NCI-H1694 treated with DMSO at 0.1 percent for 48 hours (cell line): ENCODE measurements around the gene PRKACB.

Source experiments
- DNase-seq: peaks from one replicate; lab custom pipeline; 2025; lab: John Stamatoyannopoulos, UW

Gene PRKACB

GRCh38 chr1:84156210-84156621 is 12.1 kb downstream of the PRKACB start:
- no peak for DNase-seq

- DNase-seq, result no peak
Measured at GRCh38 chr1:84159533-84160240, 15.6 kb downstream of the PRKACB start.

GRCh38 chr1:84162295-84162694 is 18.2 kb downstream of the PRKACB start:
- DNase-seq, result no peak

GRCh38 chr1:84163123-84163931 is 19.3 kb downstream of the PRKACB start:
- no peak for DNase-seq

GRCh38 chr1:84164161-84164560 is 20.1 kb downstream of the PRKACB start:
- peak; percentile 63 for DNase-seq

- peak; percentile 70 for DNase-seq
Measured at GRCh38 chr1:84164567-84165021, 20.5 kb downstream of the PRKACB start.

- no peak for DNase-seq
Measured at GRCh38 chr1:84165601-84166000, 21.5 kb downstream of the PRKACB start.

- no peak for DNase-seq
Measured at GRCh38 chr1:84166797-84167196, 22.7 kb downstream of the PRKACB start.

- no peak for DNase-seq
Measured at GRCh38 chr1:84168783-84169182, 24.7 kb downstream of the PRKACB start.

- no peak for DNase-seq
Measured at GRCh38 chr1:84170171-84170570, 26.1 kb downstream of the PRKACB start.

- no peak for DNase-seq
Measured at GRCh38 chr1:84171481-84171880, 27.4 kb downstream of the PRKACB start.

GRCh38 chr1:84174051-84174556 is 30.0 kb downstream of the PRKACB start:
- DNase-seq, result no peak

GRCh38 chr1:84181350-84182005 is 37.4 kb downstream of the PRKACB start:
- no peak for DNase-seq

- no peak for DNase-seq
Measured at GRCh38 chr1:84190455-84190854, 46.4 kb downstream of the PRKACB start.

- no peak for DNase-seq
Measured at GRCh38 chr1:84192681-84193080, 48.6 kb downstream of the PRKACB start.

- no peak for DNase-seq
Measured at GRCh38 chr1:84198832-84199231, 54.8 kb downstream of the PRKACB start.

GRCh38 chr1:84199257-84199656 is 55.2 kb downstream of the PRKACB start:
- no peak for DNase-seq

GRCh38 chr1:84202126-84202525 is 58.1 kb downstream of the PRKACB start:
- no peak for DNase-seq

- no peak for DNase-seq
Measured at GRCh38 chr1:84206375-84206774, 62.3 kb downstream of the PRKACB start.

GRCh38 chr1:84208935-84209334 is 64.9 kb downstream of the PRKACB start:
- no peak for DNase-seq

- DNase-seq, result no peak
Measured at GRCh38 chr1:84214115-84214956, 70.3 kb downstream of the PRKACB start.

- no peak for DNase-seq
Measured at GRCh38 chr1:84217239-84217638, 73.2 kb downstream of the PRKACB start.
